Skin of body (tissue), 2 donors: ENCODE data around the gene GPR18. TPM values are rescaled to one million over a fixed set of nuclear protein-coding genes. Genes with fewer than 3 reads are reported as not detected.
"Not testable (repeated sequence)": the region's sequence is repeated elsewhere in the genome, so short reads cannot be mapped to it uniquely, and the experiment has no call there.

Experiments used
- DNase-seq: peaks from one replicate; lab custom pipeline; 2025; lab: John Stamatoyannopoulos, UW
- total RNA-seq: library from RNA; depleted of rRNA; stranded (reverse); fragments of >200 nt; gene quantifications from one replicate; pipeline ENCODE4 v1.2.3, GENCODE V29; 2014

Gene GPR18
- total RNA-seq, 1 donor from 2014 or later: 0.20 TPM

- no peak for DNase-seq
Measured at GRCh38 chr13:99267927-99268326, 9.7 kb upstream of the GPR18 start.

DNA sequence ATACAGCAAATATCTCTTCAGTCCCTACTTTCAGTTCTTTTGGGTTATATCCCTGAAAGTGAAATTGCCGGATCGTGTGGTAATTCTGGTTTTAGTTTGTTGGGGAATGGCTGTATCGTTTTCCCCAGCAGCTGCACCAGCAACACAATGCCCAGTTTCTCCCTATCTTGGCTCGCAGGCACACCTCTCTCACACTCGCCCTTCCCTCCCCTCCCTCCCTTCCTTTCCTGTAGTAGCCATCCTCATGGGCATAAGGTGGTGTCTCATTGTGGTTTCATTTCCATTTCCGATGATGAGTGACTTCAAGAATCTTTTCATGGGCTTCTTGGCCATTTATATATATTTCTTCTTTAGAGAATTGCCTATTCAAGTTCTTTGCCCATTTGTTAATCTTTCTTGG lies 8.6 kb upstream of the GPR18 start:
- no peak for DNase-seq

- peak; percentile 41 for DNase-seq
Measured at GRCh38 chr13:99265821-99266426, 7.7 kb upstream of the GPR18 start.

GRCh38 chr13:99265162-99265800 lies 7.1 kb upstream of the GPR18 start:
- DNase-seq: no peak

DNA sequence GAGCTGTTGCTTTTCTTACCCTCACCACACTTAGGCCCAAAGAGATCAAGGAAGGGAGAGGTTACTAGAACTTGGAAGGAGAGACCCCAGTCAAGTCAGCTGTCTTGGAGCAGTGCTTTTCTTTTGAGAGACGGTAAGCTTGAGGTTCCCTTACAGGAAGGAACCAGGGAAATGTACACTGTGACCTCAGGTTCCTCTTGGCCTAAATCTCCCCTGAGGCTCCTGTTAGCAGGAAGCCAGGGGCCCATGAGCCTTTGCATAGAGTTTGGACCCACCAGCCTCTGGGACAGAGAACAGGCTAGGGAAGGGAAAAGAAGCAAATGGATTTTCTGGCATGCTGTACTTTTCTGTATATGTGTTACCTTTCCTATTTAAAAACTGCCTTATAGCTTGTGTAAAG lies 5.9 kb upstream of the GPR18 start:
- DNase-seq: no peak

DNA sequence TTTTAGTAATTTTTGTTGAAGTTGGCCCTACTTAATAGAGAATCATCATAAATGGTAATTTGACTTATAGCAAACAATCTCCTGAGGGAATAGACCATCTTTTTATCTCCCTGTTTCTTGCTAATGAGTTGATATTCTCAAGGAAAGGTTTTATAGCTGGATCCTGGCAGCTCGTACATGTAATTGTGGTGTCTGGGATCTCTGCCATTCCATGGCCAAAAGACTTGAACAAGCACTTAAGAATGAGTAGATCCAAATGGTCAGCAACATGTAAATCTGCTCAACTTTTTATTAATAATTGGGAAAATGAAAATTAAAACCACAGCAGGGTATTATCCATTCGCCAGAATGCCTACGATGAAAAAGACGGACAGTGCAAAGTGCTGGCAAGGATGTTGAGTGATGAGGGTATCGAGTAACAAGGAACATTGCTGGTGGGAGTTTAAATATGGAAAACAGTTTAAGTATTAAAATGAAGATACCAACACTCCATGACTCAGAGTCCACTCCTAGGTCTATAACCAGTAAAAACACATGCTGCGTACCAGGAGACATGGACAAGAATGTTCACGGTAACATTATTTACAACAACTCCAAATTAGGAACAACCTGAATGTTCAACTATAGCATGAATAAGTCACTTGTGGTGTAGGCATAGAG lies 5.1 kb upstream of the GPR18 start:
- DNase-seq: no peak

DNA sequence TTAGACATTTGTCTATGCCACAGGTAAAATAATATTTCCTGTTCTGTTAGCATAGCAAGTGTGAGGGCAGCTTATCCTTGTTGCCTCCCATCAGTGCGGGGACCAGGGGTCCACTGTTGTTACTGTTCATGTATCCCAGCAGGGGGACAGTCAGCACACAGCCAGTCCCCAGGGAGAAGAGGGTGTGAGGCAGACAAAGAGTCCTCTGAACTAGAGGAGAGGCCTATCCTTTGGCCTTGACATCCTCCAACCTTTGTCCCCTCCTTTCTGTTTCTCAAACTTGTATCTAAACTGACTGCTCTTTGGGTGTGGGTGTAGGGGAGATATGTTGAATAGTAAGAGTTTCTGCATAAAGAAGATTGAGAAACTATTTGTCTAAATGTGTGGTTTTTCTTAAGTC lies 2.9 kb upstream of the GPR18 start:
- DNase-seq: no peak

DNA sequence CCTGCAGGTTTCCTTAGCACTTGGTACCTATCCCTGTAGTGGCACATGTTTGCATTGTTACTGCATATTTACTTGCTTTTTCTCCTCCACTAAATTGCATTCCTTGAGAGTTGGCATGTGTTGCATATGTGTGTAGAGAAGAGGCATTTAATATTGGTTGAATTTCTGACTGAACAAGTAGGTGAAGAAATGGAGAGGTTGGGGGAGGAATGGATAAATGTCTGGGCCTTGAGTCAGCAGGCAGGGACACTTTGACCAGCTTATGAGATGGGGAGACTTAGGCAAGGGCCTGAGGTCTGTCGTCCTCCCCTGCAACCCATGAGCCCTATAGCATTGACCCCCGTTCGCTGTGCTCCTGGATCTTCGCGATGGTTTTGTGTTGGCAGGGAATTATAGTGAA lies 2.0 kb upstream of the GPR18 start:
- DNase-seq: no peak

DNA sequence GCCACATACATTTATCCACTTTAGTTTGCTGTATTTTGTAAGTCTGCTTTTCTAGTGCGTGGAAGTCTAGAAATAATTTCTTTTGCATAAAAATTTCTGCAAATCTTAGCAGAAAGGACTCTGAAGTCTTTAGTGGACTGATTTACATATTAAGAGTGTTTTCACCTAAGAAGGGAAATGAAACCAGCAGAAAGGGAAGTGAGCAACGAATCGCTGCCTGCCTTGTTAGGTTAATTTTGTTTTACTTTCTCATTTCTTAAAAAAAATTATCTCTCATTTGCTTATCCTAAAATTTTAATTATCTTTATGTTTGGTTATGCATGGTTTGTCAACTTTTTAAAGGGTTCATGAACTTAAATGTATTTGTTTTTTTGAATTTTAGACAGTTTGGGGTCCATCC lies 767 bp upstream of the GPR18 start:
- DNase-seq: no peak

DNA sequence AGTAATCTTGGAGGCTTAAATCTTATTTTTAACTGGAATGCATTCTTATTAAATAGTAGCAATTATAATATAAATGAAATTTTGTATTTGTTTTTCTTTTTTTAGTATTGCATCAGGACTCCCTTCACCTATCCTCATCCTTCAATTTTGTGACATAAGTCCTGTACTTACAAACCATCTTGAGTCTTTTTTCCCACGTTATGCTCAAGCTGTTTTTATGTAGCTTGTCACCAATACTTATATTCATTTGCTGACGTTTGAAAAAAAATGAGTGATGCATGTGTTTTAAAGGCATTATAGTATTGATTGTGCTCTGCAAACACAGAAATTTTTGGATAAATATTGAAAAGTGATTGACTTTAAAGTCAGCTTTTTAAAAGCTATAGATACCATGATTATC lies 888 bp downstream of the GPR18 start:
- DNase-seq: no peak

DNA sequence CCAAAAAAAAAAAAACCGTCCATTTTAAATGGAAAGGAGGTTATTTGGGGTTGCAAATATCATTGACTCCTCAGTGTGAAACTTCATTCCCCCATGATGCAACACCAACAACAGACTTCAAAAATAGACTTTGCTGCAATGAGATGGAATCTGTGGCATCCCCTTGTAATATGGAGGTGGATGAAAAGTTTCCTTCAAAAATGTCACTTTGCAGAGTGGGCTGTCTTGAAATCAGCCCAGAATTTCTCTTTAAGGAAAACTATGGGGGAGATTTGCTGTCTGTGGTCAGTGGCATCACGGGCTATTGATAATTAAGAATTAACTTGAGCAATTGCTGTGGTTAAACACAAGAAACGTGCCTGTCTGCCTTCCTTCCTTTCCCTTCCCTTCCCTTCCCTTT lies 1.5 kb downstream of the GPR18 start:
- DNase-seq: no peak

- no peak for DNase-seq
Measured at GRCh38 chr13:99256283-99256682, 1.9 kb downstream of the GPR18 start.

- DNase-seq: no peak
Measured at GRCh38 chr13:99255271-99255670, 2.9 kb downstream of the GPR18 start.

- DNase-seq: no peak
Measured at GRCh38 chr13:99254830-99255229, 3.3 kb downstream of the GPR18 start.

DNA sequence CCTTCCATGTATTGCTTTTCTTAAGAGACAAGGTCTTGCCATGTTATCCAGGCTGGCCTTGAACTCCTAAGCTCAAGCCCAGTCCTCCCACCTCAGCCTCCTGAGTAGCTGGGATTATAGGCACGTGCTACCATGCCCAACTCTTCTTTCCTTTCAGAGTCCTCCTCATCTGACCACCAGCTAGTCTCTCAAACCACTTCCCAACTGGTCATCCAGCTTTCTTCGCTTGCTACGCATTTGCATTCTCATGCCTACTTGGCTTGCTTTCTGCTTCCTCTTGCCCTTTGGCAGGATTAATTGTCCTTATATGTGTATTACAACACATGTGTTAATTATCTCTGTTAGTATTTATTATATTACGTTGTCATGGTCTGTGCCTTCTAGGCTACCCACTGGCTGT lies 6.3 kb downstream of the GPR18 start:
- DNase-seq: no peak

DNA sequence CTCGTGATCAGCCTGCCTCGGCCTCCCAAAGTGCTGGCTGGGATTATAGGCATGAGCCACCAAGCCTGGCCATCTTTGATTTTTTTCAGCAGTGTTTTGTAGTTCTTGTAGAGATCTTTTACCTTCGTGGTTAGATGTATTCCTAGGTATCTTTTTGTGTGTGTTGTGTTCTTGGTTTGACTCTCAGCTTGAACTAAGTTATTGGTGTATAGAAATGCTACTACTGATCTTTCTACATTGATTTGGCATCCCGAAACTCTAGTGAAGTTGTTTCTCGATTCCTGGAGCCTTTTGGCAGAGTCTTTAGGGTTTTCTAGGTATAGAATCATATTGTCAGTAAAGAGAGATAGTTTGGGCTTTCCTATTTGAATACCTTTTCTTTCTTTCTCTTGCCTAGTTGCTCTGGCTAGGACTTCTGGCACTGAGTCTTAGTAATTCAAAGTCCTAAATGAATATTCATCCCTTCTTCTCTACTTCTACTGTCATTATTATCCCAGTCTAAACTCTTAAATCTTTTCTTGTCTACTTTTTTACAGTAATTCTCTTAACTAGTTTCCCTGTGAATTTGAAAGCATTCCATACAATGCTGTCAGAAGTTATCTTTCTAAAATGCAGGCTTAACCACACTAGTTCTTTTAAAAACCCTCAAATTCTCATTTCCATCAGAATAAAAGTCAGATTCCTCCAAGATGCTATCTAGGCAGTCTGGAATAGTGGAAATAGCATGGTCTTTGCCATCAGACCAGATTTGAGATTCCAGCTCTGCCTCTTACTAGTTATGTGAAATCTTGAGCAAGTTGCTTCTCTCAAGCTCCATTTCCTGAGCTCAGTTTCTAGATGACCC lies 7.0 kb downstream of the GPR18 start:
- DNase-seq: no peak

DNA sequence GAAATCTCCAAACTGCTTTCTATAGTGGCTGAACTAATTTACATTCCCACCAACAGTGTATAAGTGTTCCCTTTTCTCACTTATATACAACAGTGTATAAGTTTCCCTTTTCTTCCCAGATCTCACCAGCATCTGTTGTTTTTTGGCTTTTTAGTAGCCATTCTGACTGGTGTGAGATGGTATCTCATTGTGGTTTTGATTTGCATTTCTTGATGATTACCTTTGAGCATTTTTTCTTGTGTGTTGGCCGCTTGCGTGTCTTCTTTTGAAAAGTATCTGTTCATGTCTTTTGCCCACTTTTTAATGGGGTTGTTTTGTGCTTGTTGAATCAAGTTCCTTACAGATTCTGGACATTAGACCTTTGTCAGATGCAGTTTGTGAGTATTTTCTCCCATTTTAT lies 8.6 kb downstream of the GPR18 start:
- not testable (repeated sequence) for DNase-seq

GRCh38 chr13:99249178-99249577 lies 9.0 kb downstream of the GPR18 start:
- not testable (repeated sequence) for DNase-seq

- no peak for DNase-seq
Measured at GRCh38 chr13:99246100-99246499, 12.1 kb downstream of the GPR18 start.

GRCh38 chr13:99237981-99238662 lies 20.1 kb downstream of the GPR18 start:
- DNase-seq: no peak

DNA sequence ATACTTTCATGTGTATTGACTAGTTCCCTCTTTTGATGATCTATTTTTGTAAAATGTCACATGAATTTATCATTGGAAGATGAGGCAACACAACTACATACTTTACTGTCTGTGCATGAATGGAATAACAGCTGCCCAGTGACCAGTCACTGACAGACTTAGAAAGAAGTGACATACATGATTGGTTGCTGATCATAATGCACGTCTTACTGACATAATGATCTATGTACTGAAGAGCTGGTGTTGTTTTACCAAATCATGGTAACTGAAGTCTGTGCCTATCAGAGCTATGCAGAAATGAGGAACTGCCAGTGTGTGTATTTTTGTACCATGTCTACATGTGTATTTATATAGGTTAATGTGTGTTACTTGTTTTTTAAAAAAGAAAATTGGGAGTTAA lies 26.5 kb downstream of the GPR18 start:
- no peak for DNase-seq

GRCh38 chr13:99230991-99231390 lies 27.2 kb downstream of the GPR18 start:
- no peak for DNase-seq
